ENCODE measurements around the gene HDAC4. TPM values are rescaled to one million over a fixed set of nuclear protein-coding genes. Genes with fewer than 3 reads are reported as not detected.
A peak's percentile ranks its signal among the peaks of the same experiment; 100 is the strongest.

HDAC4 gene
- polyA plus RNA-seq, 2 of the 4 experiments (the other 2 are of a cell fraction), result 8.6 to 10.4 TPM

GRCh38 chr2:239110595-239111048, 290.2 kb downstream of the HDAC4 start:
- ChIA-PET POLR2A (no interaction called here), CTCF (no interaction called here)
- H3K27ac ChIP-seq, result no peak overlapping the region
- TF ChIP-seq HEYL (CRISPR knock-in tag; IDR thresholded peaks at IDR 0.05), result no peak
- TF ChIP-seq REST (IDR thresholded peaks at IDR 0.05), result no peak
- TF ChIP-seq FOSL2 (IDR thresholded peaks at IDR 0.05), result no peak
- TF ChIP-seq FOSL2 (CRISPR knock-in tag; IDR thresholded peaks at IDR 0.05), result no peak
- no peak for TF ChIP-seq TFCP2L1 (CRISPR knock-in tag; IDR thresholded peaks at IDR 0.05)
- FAIRE-seq (no peak), DNase-seq (ENCODE audit: low read depth in 1 of 2, low spot score in 1 of 2) (no peak), ATAC-seq (no peak)
- H3K4me2 ChIP-seq, result no peak overlapping the region
- WGBS (ENCODE audit: missing lambda C conversion rate), result 85% methylated on average over 7 of the region's 14 CpGs
- no peaks in the 10 kb centered on the region for H3K9me3 ChIP-seq
- H3K4me3 ChIP-seq, result no peak overlapping the region
- peaks cover 8% of the 10 kb centered on the region; the same call in 1 of the 3 replicates for H3K4me1 ChIP-seq

GRCh38 chr2:239109928-239110545, 290.8 kb downstream of the HDAC4 start:
- DNase-seq (ENCODE audit: low read depth in 1 of 2, low spot score in 1 of 2), result no peak
- Histone ChIP-seq H3K4me2 (no peak overlapping the region), H3K4me3 (no peak overlapping the region), H3K4me1 (peaks cover 8% of the 10 kb centered on the region; the same call in 1 of the 3 replicates), H3K9me3 (no peaks in the 10 kb centered on the region), H3K27ac (no peak overlapping the region)
- ChIA-PET POLR2A (no interaction called here), CTCF (interaction anchor here (0.9 kb wide), 1 partner anchor 74 kb away, joined by 3 read pairs; no protein-coding TSS in a partner anchor)
- no peak for TF ChIP-seq HOXB5 (CRISPR knock-in tag; IDR thresholded peaks at IDR 0.05)
- TF ChIP-seq E2F6 (IDR thresholded peaks at IDR 0.05; ENCODE audit: borderline replicate concordance, low read depth), result no peak
- TF ChIP-seq RNF2 (IDR thresholded peaks at IDR 0.05; ENCODE audit: borderline replicate concordance, low read depth), result no peak
- no peak for TF ChIP-seq KDM5A (IDR thresholded peaks at IDR 0.05)
- ATAC-seq, result no peak
- no peak for FAIRE-seq
- WGBS (ENCODE audit: missing lambda C conversion rate), result 84% methylated on average over 14 of the region's 14 CpGs

GRCh38 chr2:239109041-239109927, 291.5 kb downstream of the HDAC4 start:
- peak in 1 of 2 experiments; percentile 31 for DNase-seq (ENCODE audit: low read depth in 1 of 2, low spot score in 1 of 2)
- POLR2A ChIA-PET, result no interaction called here

More at GRCh38 chr2:239109041-239109927, 291.5 kb downstream of the HDAC4 start:
- 86% methylated on average over 15 of the region's 19 CpGs for WGBS (ENCODE audit: missing lambda C conversion rate)
- peaks cover 8% of the 10 kb centered on the region; the same call in 1 of the 3 replicates for H3K4me1 ChIP-seq
- ATAC-seq (0 out of 6 replicates have a peak, but pooled peaks of 1 of the 2 experiments have one; percentile 16), FAIRE-seq (no peak)
- CTCF ChIA-PET, result interaction anchor here (0.9 to 3.8 kb wide), 2 partner anchors 73 to 75 kb away, joined by 3 to 16 read pairs; no protein-coding TSS in a partner anchor
- TF ChIP-seq PBX3 (IDR thresholded peaks at IDR 0.05), result no peak
- no peak for TF ChIP-seq RARB (CRISPR knock-in tag; IDR thresholded peaks at IDR 0.05)
- TF ChIP-seq NFE2L2 (conservative IDR thresholded peaks at IDR 0.05; ENCODE audit: low read length), result no peak
- TF ChIP-seq SMC3 (IDR thresholded peaks at IDR 0.05), result no peak
- no peak for TF ChIP-seq USF2 (IDR thresholded peaks at IDR 0.05)
- no peak for TF ChIP-seq HOXB5 (CRISPR knock-in tag; IDR thresholded peaks at IDR 0.05)
- TF ChIP-seq CHD4 (IDR thresholded peaks at IDR 0.05; ENCODE audit: borderline replicate concordance), result no peak
- no peak for TF ChIP-seq CBX8 (IDR thresholded peaks at IDR 0.05)
- TF ChIP-seq RFX5 (IDR thresholded peaks at IDR 0.05), result no peak
- TF ChIP-seq NPAS2 (CRISPR knock-in tag; IDR thresholded peaks at IDR 0.05; ENCODE audit: borderline replicate concordance), result no peak
- no peak for TF ChIP-seq RCOR1 (IDR thresholded peaks at IDR 0.05; ENCODE audit: low read depth, low read length)
- no peaks in the 10 kb centered on the region for H3K9me3 ChIP-seq
- 0 out of 6 replicates have a peak overlapping the region, but pooled peaks of 1 of the 2 experiments have one; percentile 5 for H3K27ac ChIP-seq
- H3K4me3 ChIP-seq, result no peak overlapping the region
- H3K4me2 ChIP-seq, result no peak overlapping the region

Measured in A549 (cell line).